GM23338 (cell line): ENCODE measurements around the gene HBA1. TPM values are rescaled to one million over a fixed set of nuclear protein-coding genes. Genes with fewer than 3 reads are reported as not detected.

Source experiments
- ATAC-seq: fragments of 200-7000 bp; cut with Tn5 transposase; 3 replicates; pipeline ENCODE4 v1.9.1; 2020
- DNase-seq: peaks from one replicate; pipeline ENCODE4 v3.0.0-alpha.2; 2015; ENCODE audit warnings: low spot score
- H2AFZ ChIP-seq: fragments of 200-600 bp; sonication (generic); 2 replicates; pipeline ENCODE4 v1.8.0; 2016; ENCODE audit warnings: antibody characterized with exemption, mild to moderate bottlenecking, moderate library complexity
- H3F3A ChIP-seq: fragments of 200-600 bp; sonication (generic); replicated peaks from 2 replicates; pipeline ENCODE4 v1.8.0; 2017; ENCODE audit warnings: antibody characterized with exemption, mixed run types, low read depth
- H3K27ac ChIP-seq: fragments of 200-600 bp; sonication (generic); 2 replicates; pipeline ENCODE4 v1.6.1; 2016; ENCODE audit warnings: low read depth
- H3K27me3 ChIP-seq: fragments of 200-600 bp; sonication (generic); 2 replicates; pipeline ENCODE4 v1.8.0; 2016; ENCODE audit warnings: mild to moderate bottlenecking, mixed run types, moderate library complexity; ENCODE audit not compliant: insufficient read depth
- H3K36me3 ChIP-seq: fragments of 200-600 bp; sonication (generic); 2 replicates; pipeline ENCODE4 v1.8.0; 2016; ENCODE audit warnings: mild to moderate bottlenecking; ENCODE audit not compliant: insufficient read depth
- H3K4me1 ChIP-seq: fragments of 200-600 bp; sonication (generic); 2 replicates; pipeline ENCODE4 v1.8.0; 2016; ENCODE audit warnings: mild to moderate bottlenecking, moderate library complexity; ENCODE audit not compliant: insufficient read depth
- H3K4me2 ChIP-seq: fragments of 200-600 bp; sonication (generic); 2 replicates; pipeline ENCODE4 v1.7.1; 2017; ENCODE audit warnings: mixed run types
- H3K4me3 ChIP-seq: fragments of 200-600 bp; sonication (generic); 2 replicates; pipeline ENCODE4 v1.6.1; 2016; ENCODE audit warnings: mixed run types
- H3K79me2 ChIP-seq: fragments of 200-600 bp; sonication (generic); replicated peaks from 2 replicates; pipeline ENCODE4 v1.8.0; 2017; ENCODE audit warnings: mild to moderate bottlenecking; ENCODE audit not compliant: insufficient read depth
- H3K9me2 ChIP-seq: fragments of 200-600 bp; sonication (generic); 2 replicates; pipeline ENCODE4 v1.8.0; 2017; ENCODE audit not compliant: insufficient read depth
- H4K20me1 ChIP-seq: fragments of 200-600 bp; sonication (generic); replicated peaks from 2 replicates; pipeline ENCODE4 v1.8.0; 2017; ENCODE audit warnings: mild to moderate bottlenecking; ENCODE audit not compliant: insufficient read depth
- H3K27ac Mint-ChIP-seq: 2 replicates; pipeline ENCODE4 v1.8.0; 2020; ENCODE audit warnings: inconsistent platforms, mild to moderate bottlenecking, moderate library complexity, mixed read lengths
- H3K27me3 Mint-ChIP-seq: 3 replicates; pipeline ENCODE4 v1.8.0; 2022; ENCODE audit warnings: low read depth, mild to moderate bottlenecking, moderate library complexity, mixed read lengths, inconsistent platforms; ENCODE audit not compliant: insufficient read depth, poor library complexity
- H3K36me3 Mint-ChIP-seq: 3 replicates; pipeline ENCODE4 v1.8.0; 2021; ENCODE audit warnings: low read depth, mild to moderate bottlenecking, inconsistent platforms, moderate library complexity, mixed read lengths
- H3K4me1 Mint-ChIP-seq: 3 replicates; pipeline ENCODE4 v1.8.0; 2020; ENCODE audit warnings: mild to moderate bottlenecking, inconsistent platforms, mixed read lengths
- H3K4me3 Mint-ChIP-seq: 3 replicates; pipeline ENCODE4 v1.8.0; 2021; ENCODE audit warnings: moderate library complexity, mild to moderate bottlenecking, inconsistent platforms, mixed read lengths
- H3K9me3 Mint-ChIP-seq: 3 replicates; pipeline ENCODE4 v1.8.0; 2020; ENCODE audit warnings: moderate library complexity, mild to moderate bottlenecking, inconsistent platforms, mixed read lengths
- JUNB ChIP-seq: IDR thresholded peaks from one replicate; pipeline ENCODE4 v1.6.1; 2016; ENCODE audit warnings: antibody characterized with exemption; ENCODE audit not compliant: unreplicated experiment
- POLR2AphosphoS5 ChIP-seq: IDR thresholded peaks from 2 replicates; pipeline ENCODE4 v1.6.1; 2016; ENCODE audit warnings: antibody characterized with exemption, low read depth
- STAT1 ChIP-seq: IDR thresholded peaks from one replicate; pipeline ENCODE4 v1.6.1; 2016; ENCODE audit warnings: antibody characterized with exemption; ENCODE audit not compliant: unreplicated experiment
- ZNF331 ChIP-seq: fragments of 250-450 bp; sonication (Bioruptor Pico); IDR thresholded peaks from 2 replicates; pipeline ENCODE4 v1.5.0; 2020; ENCODE audit warnings: low read depth, mild to moderate bottlenecking, moderate library complexity
- polyA plus RNA-seq: library from polyadenylated mRNA; unstranded; fragments of >200 nt; fragmentation: Nextera tagmentation; extraction: Ambion mirVana; gene quantifications from 2 replicates; pipeline ENCODE4 v1.2.1, GENCODE V29; 2016
- total RNA-seq: library from RNA; depleted of rRNA; stranded (reverse); fragments of >200 nt; shearing (Covaris generic); gene quantifications from 2 replicates; pipeline ENCODE4 v1.2.3, GENCODE V29; 2014
- TF ChIP-seq, protein P1 (sequence below): fragments of 250-450 bp; sonication (Bioruptor Pico); IDR thresholded peaks from 2 replicates; pipeline ENCODE4 v1.5.0; 2020; ENCODE audit warnings: mild to moderate bottlenecking, moderate library complexity
- TF ChIP-seq, protein P2 (sequence below), 2 experiments: fragments of 200-600 bp in 1 of 2; sonication (generic) in 1 of 2; conservative IDR thresholded peaks; 2 replicates each; pipeline versions ENCODE4 v1.5.1 to v1.6.1; 2016 to 2017; ENCODE audit warnings: antibody characterized with exemption in 2 of 2, low read depth in 2 of 2, mild to moderate bottlenecking in 2 of 2, moderate library complexity in 1 of 2
- TF ChIP-seq, protein P3 (sequence below): IDR thresholded peaks from 2 replicates; pipeline ENCODE4 v1.6.1; 2016; ENCODE audit warnings: antibody characterized with exemption

HBA1 gene
- total and polyA plus RNA-seq, 2 experiments from 2014 or later: 6.7 TPM; not detected in 1

DNA sequence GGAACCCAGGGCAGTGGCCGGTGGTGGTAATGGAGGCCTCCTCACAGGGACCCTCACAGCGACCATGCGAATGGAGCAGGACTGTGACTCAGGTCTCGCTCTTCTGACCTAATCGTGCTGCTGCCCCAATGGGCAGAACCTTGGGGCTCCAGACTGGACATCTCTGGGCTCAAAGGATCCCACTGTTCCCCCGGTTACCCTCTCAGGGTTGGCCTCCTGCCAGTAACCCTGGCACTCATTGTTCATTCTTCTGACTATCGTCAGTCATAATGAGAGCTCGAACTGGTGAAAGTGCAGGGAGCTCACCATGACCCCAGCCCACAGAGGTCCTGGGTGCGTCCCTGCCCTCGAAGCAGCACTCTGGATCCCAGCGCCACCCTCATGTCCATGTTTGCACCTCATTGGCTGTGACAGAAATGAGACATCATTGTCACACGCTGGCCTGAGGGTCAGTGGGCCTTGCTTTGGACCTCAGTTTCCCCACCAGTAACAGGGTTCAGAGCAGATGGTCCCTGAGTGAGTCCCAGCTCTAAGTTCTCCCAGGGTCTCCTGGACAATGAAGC lies 34.0 kb upstream of the HBA1 start (continued):
- TF ChIP-seq, protein P1, sequence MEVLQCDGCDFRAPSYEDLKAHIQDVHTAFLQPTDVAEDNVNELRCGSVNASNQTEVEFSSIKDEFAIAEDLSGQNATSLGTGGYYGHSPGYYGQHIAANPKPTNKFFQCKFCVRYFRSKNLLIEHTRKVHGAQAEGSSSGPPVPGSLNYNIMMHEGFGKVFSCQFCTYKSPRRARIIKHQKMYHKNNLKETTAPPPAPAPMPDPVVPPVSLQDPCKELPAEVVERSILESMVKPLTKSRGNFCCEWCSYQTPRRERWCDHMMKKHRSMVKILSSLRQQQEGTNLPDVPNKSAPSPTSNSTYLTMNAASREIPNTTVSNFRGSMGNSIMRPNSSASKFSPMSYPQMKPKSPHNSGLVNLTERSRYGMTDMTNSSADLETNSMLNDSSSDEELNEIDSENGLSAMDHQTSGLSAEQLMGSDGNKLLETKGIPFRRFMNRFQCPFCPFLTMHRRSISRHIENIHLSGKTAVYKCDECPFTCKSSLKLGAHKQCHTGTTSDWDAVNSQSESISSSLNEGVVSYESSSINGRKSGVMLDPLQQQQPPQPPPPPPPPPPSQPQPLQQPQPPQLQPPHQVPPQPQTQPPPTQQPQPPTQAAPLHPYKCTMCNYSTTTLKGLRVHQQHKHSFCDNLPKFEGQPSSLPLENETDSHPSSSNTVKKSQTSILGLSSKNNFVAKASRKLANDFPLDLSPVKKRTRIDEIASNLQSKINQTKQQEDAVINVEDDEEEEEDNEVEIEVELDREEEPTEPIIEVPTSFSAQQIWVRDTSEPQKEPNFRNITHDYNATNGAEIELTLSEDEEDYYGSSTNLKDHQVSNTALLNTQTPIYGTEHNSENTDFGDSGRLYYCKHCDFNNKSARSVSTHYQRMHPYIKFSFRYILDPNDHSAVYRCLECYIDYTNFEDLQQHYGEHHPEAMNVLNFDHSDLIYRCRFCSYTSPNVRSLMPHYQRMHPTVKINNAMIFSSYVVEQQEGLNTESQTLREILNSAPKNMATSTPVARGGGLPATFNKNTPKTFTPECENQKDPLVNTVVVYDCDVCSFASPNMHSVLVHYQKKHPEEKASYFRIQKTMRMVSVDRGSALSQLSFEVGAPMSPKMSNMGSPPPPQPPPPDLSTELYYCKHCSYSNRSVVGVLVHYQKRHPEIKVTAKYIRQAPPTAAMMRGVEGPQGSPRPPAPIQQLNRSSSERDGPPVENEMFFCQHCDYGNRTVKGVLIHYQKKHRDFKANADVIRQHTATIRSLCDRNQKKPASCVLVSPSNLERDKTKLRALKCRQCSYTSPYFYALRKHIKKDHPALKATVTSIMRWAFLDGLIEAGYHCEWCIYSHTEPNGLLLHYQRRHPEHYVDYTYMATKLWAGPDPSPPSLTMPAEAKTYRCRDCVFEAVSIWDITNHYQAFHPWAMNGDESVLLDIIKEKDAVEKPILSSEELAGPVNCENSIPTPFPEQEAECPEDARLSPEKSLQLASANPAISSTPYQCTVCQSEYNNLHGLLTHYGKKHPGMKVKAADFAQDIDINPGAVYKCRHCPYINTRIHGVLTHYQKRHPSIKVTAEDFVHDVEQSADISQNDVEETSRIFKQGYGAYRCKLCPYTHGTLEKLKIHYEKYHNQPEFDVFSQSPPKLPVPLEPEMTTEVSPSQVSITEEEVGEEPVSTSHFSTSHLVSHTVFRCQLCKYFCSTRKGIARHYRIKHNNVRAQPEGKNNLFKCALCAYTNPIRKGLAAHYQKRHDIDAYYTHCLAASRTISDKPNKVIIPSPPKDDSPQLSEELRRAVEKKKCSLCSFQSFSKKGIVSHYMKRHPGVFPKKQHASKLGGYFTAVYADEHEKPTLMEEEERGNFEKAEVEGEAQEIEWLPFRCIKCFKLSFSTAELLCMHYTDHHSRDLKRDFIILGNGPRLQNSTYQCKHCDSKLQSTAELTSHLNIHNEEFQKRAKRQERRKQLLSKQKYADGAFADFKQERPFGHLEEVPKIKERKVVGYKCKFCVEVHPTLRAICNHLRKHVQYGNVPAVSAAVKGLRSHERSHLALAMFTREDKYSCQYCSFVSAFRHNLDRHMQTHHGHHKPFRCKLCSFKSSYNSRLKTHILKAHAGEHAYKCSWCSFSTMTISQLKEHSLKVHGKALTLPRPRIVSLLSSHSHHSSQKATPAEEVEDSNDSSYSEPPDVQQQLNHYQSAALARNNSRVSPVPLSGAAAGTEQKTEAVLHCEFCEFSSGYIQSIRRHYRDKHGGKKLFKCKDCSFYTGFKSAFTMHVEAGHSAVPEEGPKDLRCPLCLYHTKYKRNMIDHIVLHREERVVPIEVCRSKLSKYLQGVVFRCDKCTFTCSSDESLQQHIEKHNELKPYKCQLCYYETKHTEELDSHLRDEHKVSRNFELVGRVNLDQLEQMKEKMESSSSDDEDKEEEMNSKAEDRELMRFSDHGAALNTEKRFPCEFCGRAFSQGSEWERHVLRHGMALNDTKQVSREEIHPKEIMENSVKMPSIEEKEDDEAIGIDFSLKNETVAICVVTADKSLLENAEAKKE (CRISPR knock-in tag): no peak
- TF ChIP-seq STAT1 (no peak), JUNB (no peak), ZNF331 (CRISPR knock-in tag) (no peak)

DNA sequence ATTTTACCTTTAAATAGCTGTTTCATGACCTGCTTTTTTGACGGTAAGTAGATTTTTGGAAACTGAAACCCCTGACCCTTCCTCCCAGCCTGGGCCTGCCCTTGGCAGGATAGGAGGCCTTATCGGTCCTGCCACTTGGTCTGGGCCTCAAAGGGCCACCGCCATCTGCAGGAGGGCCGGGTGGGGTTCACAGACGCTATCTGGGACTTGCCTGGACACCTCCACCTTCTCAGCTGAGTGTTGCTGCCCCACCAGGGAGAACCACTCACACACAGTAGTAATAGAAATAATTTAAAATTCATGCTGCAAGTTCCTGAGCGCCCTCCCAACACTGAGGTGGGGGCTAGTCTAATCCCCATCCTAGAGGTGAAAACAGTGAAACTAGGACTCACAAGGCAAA lies 33.4 kb upstream of the HBA1 start:
- H3F3A ChIP-seq: no peaks in the 10 kb centered on the region
- no peak overlapping the region for H3K4me3 ChIP-seq
- DNase-seq (no peak), ATAC-seq (no peak)
- no peaks in the 10 kb centered on the region; the same call in 2 of the 3 replicates for H3K36me3 Mint-ChIP-seq
- no peak overlapping the region for H3K4me2 ChIP-seq
- no peaks in the 10 kb centered on the region for H3K9me2 ChIP-seq
- no peaks in the 10 kb centered on the region for H3K27me3 ChIP-seq
- H3K27ac ChIP-seq: no peak overlapping the region
- no peak overlapping the region for H3K4me3 Mint-ChIP-seq
- H3K36me3 ChIP-seq: no peaks in the 10 kb centered on the region
- H3K79me2 ChIP-seq: no peaks in the 10 kb centered on the region
- no peak overlapping the region for H3K27ac Mint-ChIP-seq
- H3K27me3 Mint-ChIP-seq: peaks cover 17% of the 10 kb centered on the region
- no peaks in the 10 kb centered on the region for H3K4me1 Mint-ChIP-seq
- peaks cover 4% of the 10 kb centered on the region; the same call in 2 of the 3 replicates for H3K9me3 Mint-ChIP-seq
- no peaks in the 10 kb centered on the region for H3K4me1 ChIP-seq
- H2AFZ ChIP-seq: no peak overlapping the region
- H4K20me1 ChIP-seq: no peaks in the 10 kb centered on the region
- TF ChIP-seq, protein P2, sequence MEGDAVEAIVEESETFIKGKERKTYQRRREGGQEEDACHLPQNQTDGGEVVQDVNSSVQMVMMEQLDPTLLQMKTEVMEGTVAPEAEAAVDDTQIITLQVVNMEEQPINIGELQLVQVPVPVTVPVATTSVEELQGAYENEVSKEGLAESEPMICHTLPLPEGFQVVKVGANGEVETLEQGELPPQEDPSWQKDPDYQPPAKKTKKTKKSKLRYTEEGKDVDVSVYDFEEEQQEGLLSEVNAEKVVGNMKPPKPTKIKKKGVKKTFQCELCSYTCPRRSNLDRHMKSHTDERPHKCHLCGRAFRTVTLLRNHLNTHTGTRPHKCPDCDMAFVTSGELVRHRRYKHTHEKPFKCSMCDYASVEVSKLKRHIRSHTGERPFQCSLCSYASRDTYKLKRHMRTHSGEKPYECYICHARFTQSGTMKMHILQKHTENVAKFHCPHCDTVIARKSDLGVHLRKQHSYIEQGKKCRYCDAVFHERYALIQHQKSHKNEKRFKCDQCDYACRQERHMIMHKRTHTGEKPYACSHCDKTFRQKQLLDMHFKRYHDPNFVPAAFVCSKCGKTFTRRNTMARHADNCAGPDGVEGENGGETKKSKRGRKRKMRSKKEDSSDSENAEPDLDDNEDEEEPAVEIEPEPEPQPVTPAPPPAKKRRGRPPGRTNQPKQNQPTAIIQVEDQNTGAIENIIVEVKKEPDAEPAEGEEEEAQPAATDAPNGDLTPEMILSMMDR (conservative IDR thresholded peaks at IDR 0.05; ENCODE audit: low read depth in 2 of 2): no peak
- TF ChIP-seq STAT1 (no peak), POLR2AphosphoS5 (no peak)
- TF ChIP-seq, protein P3, sequence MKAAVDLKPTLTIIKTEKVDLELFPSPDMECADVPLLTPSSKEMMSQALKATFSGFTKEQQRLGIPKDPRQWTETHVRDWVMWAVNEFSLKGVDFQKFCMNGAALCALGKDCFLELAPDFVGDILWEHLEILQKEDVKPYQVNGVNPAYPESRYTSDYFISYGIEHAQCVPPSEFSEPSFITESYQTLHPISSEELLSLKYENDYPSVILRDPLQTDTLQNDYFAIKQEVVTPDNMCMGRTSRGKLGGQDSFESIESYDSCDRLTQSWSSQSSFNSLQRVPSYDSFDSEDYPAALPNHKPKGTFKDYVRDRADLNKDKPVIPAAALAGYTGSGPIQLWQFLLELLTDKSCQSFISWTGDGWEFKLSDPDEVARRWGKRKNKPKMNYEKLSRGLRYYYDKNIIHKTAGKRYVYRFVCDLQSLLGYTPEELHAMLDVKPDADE: no peak
